Keratinocyte (primary cell): Measurements from ENCODE around the gene CD8B.

Experiments
- EZH2 ChIP-seq: IDR thresholded peaks from one replicate; pipeline ENCODE4 v1.6.1; 2012; ENCODE audit warnings: inconsistent platforms, mild to moderate bottlenecking, low read length, moderate library complexity
- TF ChIP-seq, protein P1 (sequence below), 3 experiments: IDR thresholded peaks in 1 of 3; conservative IDR thresholded peaks in 1 of 3; optimal IDR thresholded peaks in 1 of 3; 2 replicates in 2 of 3; 3 replicates in 1 of 3; pipeline versions ENCODE3 to v1.5.1; 2011; ENCODE audit warnings: low read length in 3 of 3, mild to moderate bottlenecking in 3 of 3, moderate library complexity in 2 of 3, control low read depth in 1 of 3, inconsistent platforms in 1 of 3; ENCODE audit not compliant: insufficient read depth in 2 of 3; ENCODE audit errors: extremely low read depth in 1 of 3

DNA sequence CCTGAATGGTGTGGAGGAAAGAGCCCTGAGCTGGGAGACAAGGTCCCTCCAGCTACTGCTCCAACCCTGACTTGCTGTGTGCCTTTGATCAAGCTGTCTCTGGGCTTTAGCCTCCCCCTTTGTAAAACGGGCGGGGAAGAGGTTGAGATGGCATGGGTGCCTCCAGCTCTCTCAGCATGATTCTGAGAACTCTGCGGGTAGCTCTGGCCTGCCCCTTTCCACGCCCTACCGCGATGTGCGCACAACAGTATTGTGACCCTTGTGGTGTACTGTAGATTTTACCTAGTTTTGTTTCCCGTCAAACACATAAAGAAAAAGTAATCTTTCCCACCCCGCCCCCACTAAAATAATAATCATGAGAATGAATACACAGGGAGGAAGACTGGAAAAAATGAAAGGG lies 76.2 kb downstream of the CD8B start:
- TF ChIP-seq, protein P1, sequence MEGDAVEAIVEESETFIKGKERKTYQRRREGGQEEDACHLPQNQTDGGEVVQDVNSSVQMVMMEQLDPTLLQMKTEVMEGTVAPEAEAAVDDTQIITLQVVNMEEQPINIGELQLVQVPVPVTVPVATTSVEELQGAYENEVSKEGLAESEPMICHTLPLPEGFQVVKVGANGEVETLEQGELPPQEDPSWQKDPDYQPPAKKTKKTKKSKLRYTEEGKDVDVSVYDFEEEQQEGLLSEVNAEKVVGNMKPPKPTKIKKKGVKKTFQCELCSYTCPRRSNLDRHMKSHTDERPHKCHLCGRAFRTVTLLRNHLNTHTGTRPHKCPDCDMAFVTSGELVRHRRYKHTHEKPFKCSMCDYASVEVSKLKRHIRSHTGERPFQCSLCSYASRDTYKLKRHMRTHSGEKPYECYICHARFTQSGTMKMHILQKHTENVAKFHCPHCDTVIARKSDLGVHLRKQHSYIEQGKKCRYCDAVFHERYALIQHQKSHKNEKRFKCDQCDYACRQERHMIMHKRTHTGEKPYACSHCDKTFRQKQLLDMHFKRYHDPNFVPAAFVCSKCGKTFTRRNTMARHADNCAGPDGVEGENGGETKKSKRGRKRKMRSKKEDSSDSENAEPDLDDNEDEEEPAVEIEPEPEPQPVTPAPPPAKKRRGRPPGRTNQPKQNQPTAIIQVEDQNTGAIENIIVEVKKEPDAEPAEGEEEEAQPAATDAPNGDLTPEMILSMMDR (optimal IDR thresholded peaks at IDR 0.05 in 1 of 3, IDR thresholded peaks at IDR 0.05 in 1 of 3, conservative IDR thresholded peaks at IDR 0.05 in 1 of 3; ENCODE audit: extremely low read depth in 1 of 3, insufficient read depth in 2 of 3, low read length in 3 of 3): no peak
- no peak for TF ChIP-seq EZH2
